GM12878 (cell line): ENCODE data around the gene ZFYVE21.

Experiments used
- BCL11A ChIP-seq: IDR thresholded peaks from 2 replicates; pipeline ENCODE4 v1.6.1; 2011; ENCODE audit warnings: low read depth, low read length
- BCLAF1 ChIP-seq: fragments of 450-650 bp; IDR thresholded peaks from 2 replicates; pipeline ENCODE4 v1.6.1; 2017; ENCODE audit warnings: antibody characterized with exemption, mild to moderate bottlenecking, moderate library complexity
- CTCF ChIP-seq, 3 experiments: IDR thresholded peaks in 2 of 3; conservative IDR thresholded peaks in 1 of 3; 2 replicates each; pipeline ENCODE4 v1.5.1; 2011; ENCODE audit warnings: low read depth in 3 of 3, low read length in 3 of 3, mild to moderate bottlenecking in 3 of 3, control low read depth in 2 of 3, moderate library complexity in 2 of 3, inconsistent platforms in 1 of 3, mixed read lengths in 1 of 3; ENCODE audit not compliant: control insufficient read depth in 2 of 3, insufficient read depth in 1 of 3; ENCODE audit errors: extremely low read depth in 1 of 3
- EP300 ChIP-seq, 2 experiments: fragments of 150-350 bp in 1 of 2; IDR thresholded peaks; 2 replicates each; pipeline ENCODE4 v1.6.1; 2011 to 2012; ENCODE audit warnings: low read depth in 2 of 2, low read length in 2 of 2, borderline replicate concordance in 1 of 2, improper control_type of control experiment in 1 of 2, inconsistent platforms in 1 of 2; ENCODE audit not compliant: control insufficient read depth in 1 of 2
- GABPA ChIP-seq: IDR thresholded peaks from 2 replicates; pipeline ENCODE4 v1.6.1; 2014; ENCODE audit warnings: antibody characterized with exemption, low read depth, mild to moderate bottlenecking, inconsistent platforms
- JUND ChIP-seq: IDR thresholded peaks from 2 replicates; pipeline ENCODE4 v1.6.1; 2012; ENCODE audit warnings: low read depth, mild to moderate bottlenecking, low read length, improper control_type of control experiment, moderate library complexity
- NFYB ChIP-seq: IDR thresholded peaks from 2 replicates; pipeline ENCODE4 v1.6.1; 2011; ENCODE audit warnings: low read depth, mild to moderate bottlenecking, low read length, improper control_type of control experiment, moderate library complexity; ENCODE audit not compliant: insufficient read depth
- SPI1 ChIP-seq: IDR thresholded peaks from 2 replicates; pipeline ENCODE4 v1.6.1; 2011; ENCODE audit warnings: low read depth, mild to moderate bottlenecking, low read length, moderate library complexity, borderline replicate concordance; ENCODE audit not compliant: insufficient read depth
- TAF1 ChIP-seq: IDR thresholded peaks from 2 replicates; pipeline ENCODE4 v1.6.1; 2011; ENCODE audit warnings: mild to moderate bottlenecking, low read depth, low read length, borderline replicate concordance

- TF ChIP-seq BCL11A (no peak), BCLAF1 (no peak), TAF1 (no peak), GABPA (no peak), SPI1 (no peak), CTCF (IDR thresholded peaks at IDR 0.05 in 2 of 3, conservative IDR thresholded peaks at IDR 0.05 in 1 of 3; ENCODE audit: control insufficient read depth in 2 of 3, extremely low read depth in 1 of 3, insufficient read depth in 1 of 3, low read depth in 3 of 3, low read length in 3 of 3) (no peak), JUND (no peak), NFYB (no peak), EP300 (IDR thresholded peaks at IDR 0.05; ENCODE audit: borderline replicate concordance in 1 of 2, control insufficient read depth in 1 of 2, low read depth in 2 of 2, low read length in 2 of 2) (no peak)
These were observed 8.5 kb downstream of the ZFYVE21 start for GRCh38 chr14:103724116-103724515.
